OCI-LY7 (cell line): Measurements from ENCODE around the gene CRCP. TPM values are rescaled to one million over a fixed set of nuclear protein-coding genes. Genes with fewer than 3 reads are reported as not detected.

Experiments
- BruUV-seq: library from RNA; stranded (reverse); fragments of 400-500 nt; replicated peaks from 2 replicates; lab custom pipeline; 2021; lab: Mats Ljungman, UMichigan
- CTCF ChIA-PET: fragments of 300-600 bp; sonication (Branson Sonifier 250); formaldehyde crosslinking; loops from one replicate; lab custom pipeline; 2022; ENCODE audit warnings: antibody characterized with exemption; ENCODE audit not compliant: unreplicated experiment; lab: Charles Lee
- POLR2A ChIA-PET: fragments of 300-600 bp; sonication (Branson Sonifier 250); formaldehyde crosslinking; loops from one replicate; lab custom pipeline; 2022; ENCODE audit warnings: antibody characterized with exemption; lab: Charles Lee
- DNase-seq: peaks from one replicate; pipeline ENCODE4 v3.0.0-alpha.2; 2015; ENCODE audit warnings: low spot score
- H2AFZ ChIP-seq: fragments of 200-600 bp; sonication (generic), shearing (Covaris generic); 2 replicates; pipeline ENCODE4 v1.6.1; 2014; ENCODE audit warnings: mild to moderate bottlenecking, antibody characterized with exemption, low read length, moderate library complexity
- H3K27ac ChIP-seq: fragments of 200-600 bp; sonication (generic); 2 replicates; pipeline ENCODE4 v1.5.1; 2014; ENCODE audit warnings: mixed run types, low read depth, mild to moderate bottlenecking, moderate library complexity, low read length, inconsistent platforms; ENCODE audit not compliant: poor library complexity, severe bottlenecking
- H3K36me3 ChIP-seq: fragments of 200-600 bp; sonication (generic); 2 replicates; pipeline ENCODE4 v1.6.1; 2014; ENCODE audit warnings: mild to moderate bottlenecking, antibody characterized with exemption, low read length, moderate library complexity, mixed read lengths; ENCODE audit not compliant: insufficient read depth
- H3K4me1 ChIP-seq: fragments of 200-600 bp; sonication (generic); 2 replicates; pipeline ENCODE4 v1.5.1; 2014; ENCODE audit warnings: mild to moderate bottlenecking, low read length; ENCODE audit not compliant: insufficient read depth, poor library complexity, severe bottlenecking
- H3K4me2 ChIP-seq: fragments of 200-600 bp; sonication (generic); 2 replicates; pipeline ENCODE4 v1.6.1; 2014; ENCODE audit warnings: mild to moderate bottlenecking, low read length
- H3K4me3 ChIP-seq: fragments of 200-600 bp; sonication (generic); 2 replicates; pipeline ENCODE4 v1.5.1; 2014; ENCODE audit warnings: mild to moderate bottlenecking, low read depth, low read length; ENCODE audit not compliant: poor library complexity, severe bottlenecking
- H3K79me2 ChIP-seq: fragments of 200-600 bp; sonication (generic); 2 replicates; pipeline ENCODE4 v1.6.1; 2016; ENCODE audit warnings: low read depth, mild to moderate bottlenecking, low read length, moderate library complexity, mixed read lengths; ENCODE audit not compliant: insufficient read depth
- H3K9me2 ChIP-seq: fragments of 200-600 bp; sonication (generic); 2 replicates; pipeline ENCODE4 v1.6.1; 2016; ENCODE audit warnings: mild to moderate bottlenecking, low read length, mixed read lengths; ENCODE audit not compliant: insufficient read depth
- H3K9me3 ChIP-seq: fragments of 200-600 bp; sonication (generic); 2 replicates; pipeline ENCODE4 v1.6.1; 2014; ENCODE audit warnings: mild to moderate bottlenecking, mixed run types, low read length, mixed read lengths
- H4K20me1 ChIP-seq: fragments of 200-600 bp; sonication (generic); 2 replicates; pipeline ENCODE4 v1.6.1; 2014; ENCODE audit warnings: mild to moderate bottlenecking, antibody characterized with exemption, low read length, moderate library complexity, mixed read lengths; ENCODE audit not compliant: insufficient read depth
- EZH2phosphoT487 ChIP-seq: fragments of 200-600 bp; sonication (generic); IDR thresholded peaks from 2 replicates; pipeline ENCODE4 v1.6.1; 2018; ENCODE audit warnings: low read depth, borderline replicate concordance, mild to moderate bottlenecking, mixed run types, antibody characterized with exemption, low read length, moderate library complexity, mixed read lengths
- intact Hi-C: fragments of 100-400 bp; cut with micrococcal nuclease; formaldehyde crosslinking; loops from one replicate; pipeline ENCODE4 v1.10.0; 2022; ENCODE audit not compliant: unreplicated experiment
- total RNA-seq, 2 experiments: library from RNA; depleted of rRNA in 1 of 2; stranded (reverse); fragments of >200 nt in 1 of 2; shearing (Covaris generic) in 1 of 2; gene quantifications; 2 replicates each; pipeline ENCODE4 v1.2.3, GENCODE V29; 2014 to 2022
- TF ChIP-seq, protein P1 (sequence below): fragments of 200-600 bp; sonication (generic); conservative IDR thresholded peaks from 2 replicates; pipeline ENCODE4 v1.5.1; 2014; ENCODE audit warnings: mild to moderate bottlenecking, antibody characterized with exemption, low read length, moderate library complexity, mixed read lengths

Gene CRCP
- total RNA-seq, 2 experiments from 2014 or later: 25.1 to 28.3 TPM

DNA sequence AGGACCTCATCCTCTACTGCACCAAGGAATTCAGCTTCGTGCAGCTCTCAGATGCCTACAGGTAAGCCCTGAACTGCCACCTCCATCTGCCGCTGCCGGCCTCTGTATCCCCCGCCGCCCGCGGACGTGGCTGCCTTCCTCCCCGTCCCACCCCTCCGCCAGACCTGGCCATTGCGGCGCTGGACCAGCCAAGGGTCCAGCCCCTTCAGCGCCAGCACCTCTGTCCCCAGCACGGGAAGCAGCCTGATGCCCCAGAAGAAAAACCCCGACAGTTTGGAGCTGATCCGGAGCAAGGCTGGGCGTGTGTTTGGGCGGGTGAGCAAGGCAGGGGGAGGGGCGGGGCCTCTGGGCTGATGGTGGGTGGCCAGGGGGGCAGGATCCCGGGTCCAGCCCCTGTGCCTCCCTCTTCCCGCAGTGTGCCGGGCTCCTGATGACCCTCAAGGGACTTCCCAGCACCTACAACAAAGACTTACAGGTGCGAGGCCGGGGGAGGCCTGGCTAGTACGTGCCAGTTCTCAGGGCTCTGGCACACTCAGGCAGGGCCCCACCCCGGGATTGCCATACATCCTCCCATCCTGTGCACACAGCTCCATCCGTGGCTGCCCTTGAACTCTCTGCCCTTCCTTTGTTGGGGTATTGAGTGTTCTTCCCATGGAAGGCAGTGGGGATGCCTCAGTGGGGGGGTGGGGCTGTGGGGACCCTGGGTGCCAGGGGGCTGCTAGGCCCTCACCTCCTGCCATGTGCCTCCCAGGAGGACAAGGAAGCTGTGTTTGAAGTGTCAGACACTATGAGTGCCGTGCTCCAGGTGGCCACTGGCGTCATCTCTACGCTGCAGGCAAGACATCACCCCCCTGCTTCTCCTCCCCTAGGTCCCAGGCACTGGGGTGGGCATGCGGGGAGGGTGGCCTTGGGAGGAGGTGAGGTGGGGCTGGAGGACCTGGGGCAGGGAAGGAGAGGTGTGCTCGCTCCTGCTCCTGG lies 25.5 kb upstream of the CRCP start:
- Histone ChIP-seq H3K27ac (no peak overlapping the region), H3K4me3 (no peak overlapping the region), H3K9me3 (no peaks in the 10 kb centered on the region), H2AFZ (no peak overlapping the region), H3K4me1 (peaks cover 4% of the 10 kb centered on the region), H4K20me1 (no peaks in the 10 kb centered on the region), H3K4me2 (no peak overlapping the region), H3K36me3 (no peaks in the 10 kb centered on the region), H3K79me2 (no peaks in the 10 kb centered on the region), H3K9me2 (no peaks in the 10 kb centered on the region)
- POLR2A ChIA-PET: no interaction called here
- CTCF ChIA-PET: no interaction called here
- intact Hi-C loops: no loop called here
- no TSS peak for BruUV-seq
- no peak for DNase-seq
- no peak for TF ChIP-seq EZH2phosphoT487
- TF ChIP-seq, protein P1, sequence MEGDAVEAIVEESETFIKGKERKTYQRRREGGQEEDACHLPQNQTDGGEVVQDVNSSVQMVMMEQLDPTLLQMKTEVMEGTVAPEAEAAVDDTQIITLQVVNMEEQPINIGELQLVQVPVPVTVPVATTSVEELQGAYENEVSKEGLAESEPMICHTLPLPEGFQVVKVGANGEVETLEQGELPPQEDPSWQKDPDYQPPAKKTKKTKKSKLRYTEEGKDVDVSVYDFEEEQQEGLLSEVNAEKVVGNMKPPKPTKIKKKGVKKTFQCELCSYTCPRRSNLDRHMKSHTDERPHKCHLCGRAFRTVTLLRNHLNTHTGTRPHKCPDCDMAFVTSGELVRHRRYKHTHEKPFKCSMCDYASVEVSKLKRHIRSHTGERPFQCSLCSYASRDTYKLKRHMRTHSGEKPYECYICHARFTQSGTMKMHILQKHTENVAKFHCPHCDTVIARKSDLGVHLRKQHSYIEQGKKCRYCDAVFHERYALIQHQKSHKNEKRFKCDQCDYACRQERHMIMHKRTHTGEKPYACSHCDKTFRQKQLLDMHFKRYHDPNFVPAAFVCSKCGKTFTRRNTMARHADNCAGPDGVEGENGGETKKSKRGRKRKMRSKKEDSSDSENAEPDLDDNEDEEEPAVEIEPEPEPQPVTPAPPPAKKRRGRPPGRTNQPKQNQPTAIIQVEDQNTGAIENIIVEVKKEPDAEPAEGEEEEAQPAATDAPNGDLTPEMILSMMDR: no peak

DNA sequence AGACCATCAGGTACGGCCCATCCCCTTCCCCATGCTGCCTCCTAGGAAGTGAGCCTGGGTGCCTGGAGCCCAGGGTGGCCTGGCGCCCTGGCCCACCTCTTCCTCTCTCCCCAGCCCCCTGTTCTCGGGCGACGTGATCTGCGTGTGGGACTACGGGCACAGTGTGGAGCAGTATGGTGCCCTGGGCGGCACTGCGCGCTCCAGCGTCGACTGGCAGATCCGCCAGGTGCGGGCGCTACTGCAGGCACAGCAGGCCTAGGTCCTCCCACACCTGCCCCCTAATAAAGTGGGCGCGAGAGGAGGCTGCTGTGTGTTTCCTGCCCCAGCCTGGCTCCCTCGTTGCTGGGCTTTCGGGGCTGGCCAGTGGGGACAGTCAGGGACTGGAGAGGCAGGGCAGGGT lies 22.0 kb upstream of the CRCP start:
- BruUV-seq: no TSS peak
- CTCF ChIA-PET: no interaction called here

More for the DNA sequence above, 22.0 kb upstream of the CRCP start:
- Histone ChIP-seq H3K36me3 (no peaks in the 10 kb centered on the region), H2AFZ (no peak overlapping the region), H3K4me1 (peaks cover 4% of the 10 kb centered on the region), H3K27ac (no peak overlapping the region), H3K9me3 (no peaks in the 10 kb centered on the region), H3K4me2 (no peak overlapping the region), H3K9me2 (no peaks in the 10 kb centered on the region), H3K4me3 (no peak overlapping the region), H4K20me1 (no peaks in the 10 kb centered on the region), H3K79me2 (no peaks in the 10 kb centered on the region)
- no peak for TF ChIP-seq EZH2phosphoT487
- TF ChIP-seq, protein P1: no peak
- POLR2A ChIA-PET: no interaction called here
- no peak for DNase-seq
- intact Hi-C loops: no loop called here
